Nephron (organoid): ENCODE results near the gene ZSWIM9.

ENCODE experiments used
- H3K27ac Mint-ChIP-seq, 3 experiments: 2 replicates each; pipeline ENCODE4 v1.8.0; 2020; ENCODE audit warnings: mixed read lengths in 3 of 3, mild to moderate bottlenecking in 2 of 3, moderate library complexity in 1 of 3
- H3K27me3 Mint-ChIP-seq: 2 replicates; pipeline ENCODE4 v1.8.0; 2021; ENCODE audit warnings: low read depth, mild to moderate bottlenecking, moderate library complexity, mixed read lengths
- H3K36me3 Mint-ChIP-seq: 2 replicates; pipeline ENCODE4 v1.8.0; 2020; ENCODE audit warnings: low read depth, mixed read lengths
- H3K4me1 Mint-ChIP-seq: 2 replicates; pipeline ENCODE4 v1.8.0; 2020; ENCODE audit warnings: mixed read lengths
- H3K4me3 Mint-ChIP-seq, 3 experiments: 2 replicates each; pipeline ENCODE4 v1.8.0; 2020; ENCODE audit warnings: mild to moderate bottlenecking in 3 of 3, mixed read lengths in 3 of 3, moderate library complexity in 2 of 3
- H3K9me3 Mint-ChIP-seq: 2 replicates; pipeline ENCODE4 v1.8.0; 2020; ENCODE audit warnings: mixed read lengths
- CTCF ChIP-seq, 3 experiments: fragments of 200-600 bp; sonication (generic); IDR thresholded peaks; one replicate each; pipeline ENCODE4 v1.5.0; 2021; ENCODE audit warnings: antibody characterized with exemption in 3 of 3; ENCODE audit not compliant: unreplicated experiment in 3 of 3

The ZSWIM9 gene

DNA sequence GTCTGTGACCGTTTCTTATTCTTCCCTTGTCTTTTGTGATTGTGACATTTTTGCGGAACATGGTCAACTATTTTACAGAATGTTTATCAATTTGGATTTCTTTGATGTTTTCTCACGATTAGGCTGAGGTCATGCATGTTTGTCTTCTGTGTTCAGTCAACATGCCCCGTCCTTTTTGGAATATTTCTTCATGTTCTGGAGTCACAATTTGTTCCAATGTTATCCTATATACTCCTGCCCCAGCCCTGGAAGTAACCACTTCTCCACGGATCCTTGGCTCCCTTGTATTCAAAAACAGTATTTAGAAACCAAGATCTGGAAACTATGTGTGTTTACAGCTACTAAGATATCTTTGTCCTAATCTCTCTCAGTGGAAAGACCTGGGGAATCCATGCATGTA is 75.6 kb downstream of the ZSWIM9 start:
- Mint-ChIP-seq H3K4me3 (no peak overlapping the region), H3K36me3 (peaks cover 52% of the 10 kb centered on the region), H3K27me3 (no peaks in the 10 kb centered on the region), H3K9me3 (no peaks in the 10 kb centered on the region), H3K27ac (no peak overlapping the region), H3K4me1 (no peaks in the 10 kb centered on the region)
- TF ChIP-seq CTCF (IDR thresholded peaks at IDR 0.05; ENCODE audit: unreplicated experiment in 3 of 3) = no peak

DNA sequence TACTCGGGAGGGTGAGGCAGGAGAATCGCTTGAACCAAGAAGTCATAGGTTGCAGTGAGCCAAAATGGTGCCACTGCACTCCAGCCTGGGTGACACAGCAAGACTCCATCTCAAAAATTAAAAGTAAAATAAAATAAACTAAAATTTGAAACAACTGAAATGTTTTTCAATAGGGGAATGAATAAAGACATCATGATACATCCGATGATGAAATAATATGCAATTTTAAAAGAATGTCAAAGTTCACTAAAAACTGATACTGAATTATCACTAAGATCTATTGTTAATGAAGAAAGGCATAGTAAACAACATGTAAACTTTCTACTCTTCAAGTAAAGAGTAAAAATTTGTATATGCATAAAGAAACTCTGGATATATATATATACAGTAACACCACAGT is 76.7 kb downstream of the ZSWIM9 start:
- Mint-ChIP-seq H3K27me3 (no peaks in the 10 kb centered on the region), H3K9me3 (no peaks in the 10 kb centered on the region), H3K4me3 (no peak overlapping the region), H3K4me1 (no peaks in the 10 kb centered on the region), H3K27ac (no peak overlapping the region), H3K36me3 (peaks cover 43% of the 10 kb centered on the region)
- no peak for TF ChIP-seq CTCF (IDR thresholded peaks at IDR 0.05; ENCODE audit: unreplicated experiment in 3 of 3)
